ENCODE results near the gene SLC9A9. TPM values are rescaled to one million over a fixed set of nuclear protein-coding genes. Genes with fewer than 3 reads are reported as not detected.

Gene SLC9A9
- total and polyA plus RNA-seq, 8 donors: 0.28 to 5.9 (median 0.75) TPM

GRCh38 chr3:143222505-143222904 lies 625.8 kb downstream of the SLC9A9 start:
- intact Hi-C loops (cut with DNase I): no loop called here
- no peak for DNase-seq
- H3K36me3 ChIP-seq: no peaks in the 10 kb centered on the region
- 66% methylated on average over 3 of the region's 3 CpGs for WGBS, 2 donors
- no peak for TF ChIP-seq CTCF (IDR thresholded peaks at IDR 0.05)
- no peak overlapping the region for H3K4me3 ChIP-seq
- no peak overlapping the region for H3K27ac ChIP-seq
- ATAC-seq: peak in 1 of 4 donors; percentile 12
- FAIRE-seq: no peak
- H3K4me1 ChIP-seq: no peaks in the 10 kb centered on the region
- no peaks in the 10 kb centered on the region for H3K9me3 ChIP-seq
- H3K27me3 ChIP-seq: no peaks in the 10 kb centered on the region

- Histone ChIP-seq H3K4me3 (no peak overlapping the region), H3K27me3 (no peaks in the 10 kb centered on the region), H3K36me3 (no peaks in the 10 kb centered on the region), H3K9me3 (no peaks in the 10 kb centered on the region), H3K27ac (no peak overlapping the region), H3K4me1 (no peaks in the 10 kb centered on the region)
- ATAC-seq (no peak), FAIRE-seq (no peak), DNase-seq (no peak)
- no peak for TF ChIP-seq CTCF (IDR thresholded peaks at IDR 0.05)
- WGBS, 2 donors: 54 to 61% methylated on average over 3 of the region's 3 CpGs
- intact Hi-C loops (cut with DNase I): no loop called here
These were observed 626.8 kb downstream of the SLC9A9 start for GRCh38 chr3:143221446-143221845.

GRCh38 chr3:143220741-143221140 lies 627.5 kb downstream of the SLC9A9 start:
- WGBS, 2 donors: 70 to 88% methylated on average over 3 of the region's 3 CpGs
- intact Hi-C loops (cut with DNase I): no loop called here
- ATAC-seq: no peak
- Histone ChIP-seq H3K27me3 (no peaks in the 10 kb centered on the region), H3K27ac (no peak overlapping the region), H3K4me1 (no peaks in the 10 kb centered on the region), H3K36me3 (no peaks in the 10 kb centered on the region), H3K9me3 (no peaks in the 10 kb centered on the region), H3K4me3 (no peak overlapping the region)
- no peak for DNase-seq
- no peak for FAIRE-seq
- TF ChIP-seq CTCF (IDR thresholded peaks at IDR 0.05): no peak

GRCh38 chr3:143218166-143218835 lies 630.0 kb downstream of the SLC9A9 start:
- WGBS, 2 donors: 63 to 77% methylated on average over 2 of the region's 2 CpGs
- FAIRE-seq: no peak
- DNase-seq: no peak

More at GRCh38 chr3:143218166-143218835, 630.0 kb downstream of the SLC9A9 start:
- H3K4me1 ChIP-seq: no peaks in the 10 kb centered on the region
- H3K27me3 ChIP-seq: no peaks in the 10 kb centered on the region
- intact Hi-C loops (cut with DNase I): no loop called here
- no peak overlapping the region for H3K27ac ChIP-seq
- no peak overlapping the region for H3K4me3 ChIP-seq
- no peak for ATAC-seq
- H3K9me3 ChIP-seq: no peaks in the 10 kb centered on the region
- H3K36me3 ChIP-seq: no peaks in the 10 kb centered on the region
- TF ChIP-seq CTCF (IDR thresholded peaks at IDR 0.05): no peak
